ENCODE results near the gene DIAPH3.

DIAPH3 gene

GRCh38 chr13:59665732-59666131 is 498.0 kb downstream of the DIAPH3 start:
- peak; percentile 12 for DNase-seq (ENCODE audit: low read depth)

- DNase-seq (ENCODE audit: low read depth) = no peak
Observed at GRCh38 chr13:59665184-59665583, 498.5 kb downstream of the DIAPH3 start.

GRCh38 chr13:59664586-59664985 is 499.1 kb downstream of the DIAPH3 start:
- no peak for DNase-seq (ENCODE audit: low read depth)

- DNase-seq (ENCODE audit: low read depth) = no peak
Observed at GRCh38 chr13:59663707-59664106, 500.0 kb downstream of the DIAPH3 start.

- no peak for DNase-seq (ENCODE audit: low read depth)
Observed at GRCh38 chr13:59660582-59660981, 503.1 kb downstream of the DIAPH3 start.

GRCh38 chr13:59659981-59660380 is 503.7 kb downstream of the DIAPH3 start:
- no peak for DNase-seq (ENCODE audit: low read depth)

GRCh38 chr13:59658738-59659330 is 504.9 kb downstream of the DIAPH3 start:
- DNase-seq (ENCODE audit: low read depth) = no peak

GRCh38 chr13:59658027-59658737 is 505.5 kb downstream of the DIAPH3 start:
- no peak for DNase-seq (ENCODE audit: low read depth)

GRCh38 chr13:59653916-59654315 is 509.8 kb downstream of the DIAPH3 start:
- no peak for DNase-seq (ENCODE audit: low read depth)

GRCh38 chr13:59651479-59651878 is 512.2 kb downstream of the DIAPH3 start:
- DNase-seq (ENCODE audit: low read depth) = no peak

GRCh38 chr13:59643906-59644626 is 519.7 kb downstream of the DIAPH3 start:
- no peak for DNase-seq (ENCODE audit: low read depth)

GRCh38 chr13:59643364-59643841 is 520.3 kb downstream of the DIAPH3 start:
- DNase-seq (ENCODE audit: low read depth) = no peak

- DNase-seq (ENCODE audit: low read depth) = no peak
Observed at GRCh38 chr13:59641817-59642216, 521.9 kb downstream of the DIAPH3 start.

GRCh38 chr13:59641261-59641660 is 522.5 kb downstream of the DIAPH3 start:
- no peak for DNase-seq (ENCODE audit: low read depth)

- no peak for DNase-seq (ENCODE audit: low read depth)
Observed at GRCh38 chr13:59638404-59638803, 525.3 kb downstream of the DIAPH3 start.

GRCh38 chr13:59635589-59635988 is 528.1 kb downstream of the DIAPH3 start:
- no peak for DNase-seq (ENCODE audit: low read depth)

GRCh38 chr13:59633290-59633689 is 530.4 kb downstream of the DIAPH3 start:
- no peak for DNase-seq (ENCODE audit: low read depth)

GRCh38 chr13:59631271-59631670 is 532.5 kb downstream of the DIAPH3 start:
- no peak for DNase-seq (ENCODE audit: low read depth)

GRCh38 chr13:59625111-59625510 is 538.6 kb downstream of the DIAPH3 start:
- DNase-seq (ENCODE audit: low read depth) = no peak

GRCh38 chr13:59623206-59623915 is 540.4 kb downstream of the DIAPH3 start:
- no peak for DNase-seq (ENCODE audit: low read depth)

- no peak for DNase-seq (ENCODE audit: low read depth)
Observed at GRCh38 chr13:59621773-59622172, 542.0 kb downstream of the DIAPH3 start.
